SK-N-SH treated with all-trans-retinoic acid at 6 μM for 48 hours (cell line): Measurements from ENCODE around the gene ALG14.

ENCODE experiments used
- ATAC-seq: fragments of 200-7000 bp; cut with Tn5 transposase; 3 replicates; pipeline ENCODE4 v1.9.1; 2020; ENCODE audit warnings: mild to moderate bottlenecking, moderate library complexity
- ARNTL ChIP-seq: fragments of 450-650 bp; formaldehyde crosslinking; IDR thresholded peaks from 2 replicates; pipeline ENCODE4 v1.5.0; 2020; ENCODE audit warnings: low read depth, mild to moderate bottlenecking, moderate library complexity, borderline replicate concordance
- BACH2 ChIP-seq: fragments of 250-450 bp; sonication (Bioruptor Pico); IDR thresholded peaks from 2 replicates; pipeline ENCODE4 v1.9.0; 2021; ENCODE audit warnings: mild to moderate bottlenecking, borderline replicate concordance
- CREB5 ChIP-seq: fragments of 250-450 bp; sonication (Bioruptor Pico); IDR thresholded peaks from 2 replicates; pipeline ENCODE4 v1.5.1; 2020; ENCODE audit warnings: low read depth, mild to moderate bottlenecking, moderate library complexity
- CSDC2 ChIP-seq: fragments of 250-450 bp; sonication (Bioruptor Pico); IDR thresholded peaks from 2 replicates; pipeline ENCODE4 v1.5.0; 2020; ENCODE audit warnings: mild to moderate bottlenecking, moderate library complexity
- CSRNP3 ChIP-seq: fragments of 250-450 bp; sonication (Bioruptor Pico); IDR thresholded peaks from 2 replicates; pipeline ENCODE4 v1.5.1; 2021; ENCODE audit warnings: mild to moderate bottlenecking, moderate library complexity
- ESRRG ChIP-seq: fragments of 250-450 bp; sonication (Bioruptor Pico); IDR thresholded peaks from 2 replicates; pipeline ENCODE4 v1.6.1; 2021; ENCODE audit warnings: mild to moderate bottlenecking
- GLIS3 ChIP-seq: fragments of 250-450 bp; sonication (Bioruptor Pico); IDR thresholded peaks from 2 replicates; pipeline ENCODE4 v1.5.0; 2020; ENCODE audit warnings: mild to moderate bottlenecking, moderate library complexity
- ISL1 ChIP-seq: fragments of 250-450 bp; sonication (Bioruptor Pico); IDR thresholded peaks from 2 replicates; pipeline ENCODE4 v2.1.2; 2022; ENCODE audit warnings: mild to moderate bottlenecking, moderate library complexity
- PATZ1 ChIP-seq: fragments of 250-450 bp; sonication (Bioruptor Pico); IDR thresholded peaks from 2 replicates; pipeline ENCODE4 v1.8.0; 2020; ENCODE audit warnings: mild to moderate bottlenecking, moderate library complexity, borderline replicate concordance
- PPARA ChIP-seq: fragments of 250-450 bp; sonication (Bioruptor Pico); IDR thresholded peaks from 2 replicates; pipeline ENCODE4 v1.5.0; 2020; ENCODE audit warnings: mild to moderate bottlenecking, borderline replicate concordance
- RARB ChIP-seq: fragments of 250-450 bp; sonication (Bioruptor Pico); IDR thresholded peaks from 2 replicates; pipeline ENCODE4 v1.8.0; 2021; ENCODE audit warnings: mild to moderate bottlenecking, moderate library complexity
- SNAI2 ChIP-seq: fragments of 250-450 bp; sonication (Bioruptor Pico); IDR thresholded peaks from 2 replicates; pipeline ENCODE4 v1.5.0; 2020; ENCODE audit warnings: mild to moderate bottlenecking, moderate library complexity
- TCF4 ChIP-seq: fragments of 250-450 bp; sonication (Bioruptor Pico); IDR thresholded peaks from 2 replicates; pipeline ENCODE4 v1.8.0; 2021; ENCODE audit warnings: mild to moderate bottlenecking, moderate library complexity, borderline replicate concordance
- TOX ChIP-seq: fragments of 250-450 bp; sonication (Bioruptor Pico); IDR thresholded peaks from 2 replicates; pipeline ENCODE4 v1.8.0; 2021; ENCODE audit warnings: mild to moderate bottlenecking, moderate library complexity, borderline replicate concordance
- TSHZ2 ChIP-seq: fragments of 250-450 bp; sonication (Bioruptor Pico); IDR thresholded peaks from 2 replicates; pipeline ENCODE4 v1.5.0; 2020; ENCODE audit warnings: mild to moderate bottlenecking, moderate library complexity
- ZC3H10 ChIP-seq: fragments of 250-450 bp; sonication (Bioruptor Pico); IDR thresholded peaks from 2 replicates; pipeline ENCODE4 v1.5.1; 2021; ENCODE audit warnings: mild to moderate bottlenecking, moderate library complexity
- ZNF8 ChIP-seq: fragments of 450-650 bp; formaldehyde crosslinking; IDR thresholded peaks from 2 replicates; pipeline ENCODE4 v1.5.0; 2020; ENCODE audit warnings: mild to moderate bottlenecking, moderate library complexity

Gene ALG14

GRCh38 chr1:94937820-94938219 lies 134.9 kb downstream of the ALG14 start:
- TF ChIP-seq PPARA (CRISPR knock-in tag) (no peak), ISL1 (CRISPR knock-in tag) (no peak), ESRRG (no peak), GLIS3 (CRISPR knock-in tag) (no peak), ARNTL (CRISPR knock-in tag) (no peak), PATZ1 (CRISPR knock-in tag) (no peak), CREB5 (CRISPR knock-in tag) (no peak), TSHZ2 (no peak), CSDC2 (no peak), TCF4 (CRISPR knock-in tag) (no peak), RARB (CRISPR knock-in tag) (no peak), TOX (CRISPR knock-in tag) (no peak), SNAI2 (CRISPR knock-in tag) (no peak), CSRNP3 (CRISPR knock-in tag) (no peak), ZNF8 (CRISPR knock-in tag) (no peak)
- ATAC-seq: no peak

GRCh38 chr1:94936861-94937620 lies 135.7 kb downstream of the ALG14 start:
- peak; percentile 48; the same call in 1 of the 2 replicates for TF ChIP-seq CREB5 (CRISPR knock-in tag)
- TF ChIP-seq TCF4 (CRISPR knock-in tag): no peak
- TF ChIP-seq ISL1 (CRISPR knock-in tag): peak; percentile 96
- no peak for TF ChIP-seq RARB (CRISPR knock-in tag)
- peak; percentile 35; the same call in 2 of the 3 replicates for ATAC-seq

GRCh38 chr1:94935476-94935875 lies 137.3 kb downstream of the ALG14 start:
- TF ChIP-seq RARB (CRISPR knock-in tag): no peak
- TF ChIP-seq, all 23 proteins: peak for 0
- peak; percentile 30; the same call in 1 of the 3 replicates for ATAC-seq

GRCh38 chr1:94935034-94935433 lies 137.7 kb downstream of the ALG14 start:
- 0 out of 2 replicates have a peak, but pooled peaks have one; percentile 44 for TF ChIP-seq TOX (CRISPR knock-in tag)
- TF ChIP-seq ZC3H10 (CRISPR knock-in tag): no peak
- no peak for TF ChIP-seq BACH2 (CRISPR knock-in tag)
- ATAC-seq: peak; percentile 55
